ENCODE measurements around the gene JAZF1.

DNA sequence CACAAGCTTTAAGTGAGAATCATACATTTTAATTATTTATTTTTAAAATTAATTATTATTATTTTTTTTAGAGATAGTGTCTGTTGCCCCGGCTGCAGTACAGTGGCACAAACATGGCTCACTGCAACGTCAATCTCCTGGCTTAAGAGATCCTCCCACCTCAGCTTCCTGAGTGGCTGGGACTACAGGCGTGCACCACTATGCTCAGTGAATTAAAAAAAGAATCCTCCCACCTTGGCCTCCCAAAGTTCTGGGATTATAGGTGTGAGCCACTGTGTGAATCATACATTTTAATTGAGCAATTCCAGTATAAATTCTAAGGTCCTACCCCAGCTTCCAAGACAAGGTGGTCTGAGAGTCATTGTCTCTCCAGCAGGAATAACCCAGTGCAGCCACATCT, 172.4 kb downstream of the JAZF1 start:
- TF ChIP-seq POLR2A (IDR thresholded peaks at IDR 0.05) (no peak), CTCF (IDR thresholded peaks at IDR 0.05 in 4 of 5, conservative IDR thresholded peaks at IDR 0.05 in 1 of 5) (no peak)
